ENCODE data around the gene CADPS. TPM values are rescaled to one million over a fixed set of nuclear protein-coding genes. Genes with fewer than 3 reads are reported as not detected.
A peak's percentile ranks its signal among the peaks of the same experiment; 100 is the strongest.

CADPS gene
- total and polyA plus RNA-seq, 12 donors, result 1.4 to 36.6 (median 21.6) TPM

GRCh38 chr3:62372621-62373041 lies 502.6 kb downstream of the CADPS start:
- no peak for TF ChIP-seq CTCF (IDR thresholded peaks at IDR 0.05)
- ATAC-seq (no peak), DNase-seq (no peak)
- peaks cover 12 to 69% (median 30%) of the 10 kb centered on the region in 9 donors for H3K4me1 ChIP-seq
- H3K36me3 ChIP-seq, result no peaks in the 10 kb centered on the region
- intact Hi-C loops (cut with DNase I), result no loop called here
- H3K9me3 ChIP-seq, result no peaks in the 10 kb centered on the region
- peak overlapping the region in 4 of 10 donors; percentile 3 to 18 (median 12) for H3K4me3 ChIP-seq
- H3K27me3 ChIP-seq, result peaks cover 62 to 100% (median 100%) of the 10 kb centered on the region in 7 donors
- H3K27ac ChIP-seq, result no peak overlapping the region
- 1 to 2% methylated on average over 30 of the region's 30 CpGs for WGBS, 2 donors

- ATAC-seq (no peak), DNase-seq (no peak)
- no peaks in the 10 kb centered on the region for H3K9me3 ChIP-seq
- peak overlapping the region in 4 of 10 donors; percentile 3 to 18 (median 6) for H3K4me3 ChIP-seq
- H3K27ac ChIP-seq, result no peak overlapping the region
- TF ChIP-seq CTCF (IDR thresholded peaks at IDR 0.05), result no peak
- no peaks in the 10 kb centered on the region for H3K36me3 ChIP-seq
- peaks cover 12 to 69% (median 30%) of the 10 kb centered on the region in 9 donors for H3K4me1 ChIP-seq
- H3K27me3 ChIP-seq, result peaks cover 56 to 100% (median 100%) of the 10 kb centered on the region in 7 donors
- WGBS, 2 donors, result 2% methylated on average over 54 to 66 of the region's 66 CpGs
- intact Hi-C loops (cut with DNase I), result no loop called here
Measured at GRCh38 chr3:62371720-62372591, 503.3 kb downstream of the CADPS start.

GRCh38 chr3:62370858-62371719 lies 504.1 kb downstream of the CADPS start:
- H3K27me3 ChIP-seq, result peaks cover 52 to 100% (median 100%) of the 10 kb centered on the region in 7 donors
- DNase-seq, result no peak
- H3K4me3 ChIP-seq, result peak overlapping the region in 1 of 10 donors; percentile 10
- peaks cover 12 to 69% (median 30%) of the 10 kb centered on the region in 9 donors for H3K4me1 ChIP-seq
- no peak overlapping the region for H3K27ac ChIP-seq
- intact Hi-C loops (cut with DNase I), result no loop called here
- ATAC-seq, result no peak
- 2 to 4% methylated on average over 49 of the region's 49 CpGs for WGBS, 2 donors
- no peaks in the 10 kb centered on the region for H3K9me3 ChIP-seq
- no peaks in the 10 kb centered on the region for H3K36me3 ChIP-seq
- no peak for TF ChIP-seq CTCF (IDR thresholded peaks at IDR 0.05)
